Neural crest cell (in vitro differentiated cells): ENCODE results near the gene IMPDH1. TPM values are rescaled to one million over a fixed set of nuclear protein-coding genes. Genes with fewer than 3 reads are reported as not detected.

Experiments used
- DNase-seq: peaks from one replicate; pipeline ENCODE4 v3.0.0; 2021; ENCODE audit warnings: low read depth, mixed read lengths, low spot score
- H3K27ac Mint-ChIP-seq: one replicate; pipeline ENCODE4 v1.8.0; 2021; ENCODE audit warnings: mild to moderate bottlenecking, mixed read lengths; ENCODE audit not compliant: unreplicated experiment
- H3K27me3 Mint-ChIP-seq: 2 replicates; pipeline ENCODE4 v1.8.0; 2021; ENCODE audit warnings: low read depth, mild to moderate bottlenecking, mixed read lengths
- H3K36me3 Mint-ChIP-seq: 2 replicates; pipeline ENCODE4 v1.8.0; 2021; ENCODE audit warnings: low read depth, mild to moderate bottlenecking, mixed read lengths
- H3K4me1 Mint-ChIP-seq: 2 replicates; pipeline ENCODE4 v1.8.0; 2021; ENCODE audit warnings: mixed read lengths
- H3K4me3 Mint-ChIP-seq: one replicate; pipeline ENCODE4 v1.8.0; 2021; ENCODE audit warnings: mild to moderate bottlenecking, mixed read lengths
- H3K9me3 Mint-ChIP-seq: 2 replicates; pipeline ENCODE4 v1.8.0; 2021; ENCODE audit warnings: mixed read lengths
- total RNA-seq: library from RNA; stranded (reverse); gene quantifications from 2 replicates; pipeline ENCODE4 v1.2.1, GENCODE V29; 2021
- TF ChIP-seq, protein P1 (sequence below): fragments of 200-600 bp; sonication (generic); conservative IDR thresholded peaks from 2 replicates; pipeline ENCODE4 v1.5.0; 2021; ENCODE audit warnings: antibody characterized with exemption, mild to moderate bottlenecking

IMPDH1 gene
- total RNA-seq, 1 donor from 2014 or later: 56.7 TPM

DNA sequence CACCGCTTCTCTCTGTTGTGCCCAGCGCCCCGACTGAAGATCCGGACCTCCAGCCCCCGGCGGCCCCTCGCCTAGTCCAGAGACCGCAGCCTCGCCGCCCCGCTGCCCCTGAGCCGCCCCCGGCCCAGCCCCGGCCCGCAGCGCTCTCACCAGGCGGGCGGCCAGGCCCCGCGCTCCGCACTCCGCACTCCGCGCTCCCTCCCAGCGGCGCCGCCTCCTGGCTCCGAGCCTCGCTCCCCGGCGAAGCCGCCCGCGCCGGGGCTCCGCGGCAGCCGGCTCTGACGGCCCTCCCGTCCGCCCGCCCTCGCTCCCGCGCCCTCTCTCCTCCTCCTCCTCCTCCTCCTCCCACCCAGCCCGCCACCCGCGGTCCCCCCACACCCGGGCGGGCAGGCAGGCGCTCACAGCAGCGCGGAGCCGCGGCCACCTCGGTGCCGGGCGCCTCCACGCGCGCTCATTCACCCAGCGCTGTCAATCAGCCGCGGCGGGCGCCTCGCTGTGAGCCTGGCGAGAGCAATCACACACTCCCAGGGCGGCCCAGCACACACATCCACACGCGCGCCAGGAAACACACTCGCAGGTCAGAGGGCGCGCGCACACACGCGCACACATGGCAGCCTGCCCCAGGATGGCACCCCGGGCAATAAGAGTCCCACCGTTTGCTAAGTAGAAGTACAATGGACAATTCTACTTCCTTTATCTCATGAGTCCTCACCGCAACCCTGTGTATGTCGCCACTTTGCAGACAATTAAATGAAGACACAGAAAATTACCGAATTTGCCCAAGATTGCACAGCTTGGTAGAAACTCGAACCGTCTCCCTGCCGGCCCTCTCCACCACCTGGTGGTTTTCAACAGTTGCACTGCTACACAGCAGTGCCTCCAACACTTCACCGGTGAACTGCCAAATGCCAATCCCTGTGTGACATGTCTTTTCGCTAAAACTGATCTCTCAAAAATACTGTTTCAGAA lies 48.1 kb downstream of the IMPDH1 start, which contains the start of gene PRRT4:
PRRT4 (minus strand) TSS at position 280 of the 969 bp plus-strand sequence.
- Mint-ChIP-seq H3K9me3 (no peaks in the 10 kb centered on the region), H3K4me3 (peak within 1 kb of the TSS; percentile 83), H3K36me3 (no peaks in the 10 kb centered on the region), H3K27ac (no peak within 1 kb of the TSS), H3K4me1 (peaks cover 32% of the 10 kb centered on the region), H3K27me3 (peaks cover 83% of the 10 kb centered on the region)
- DNase-seq: peak; percentile 38
- TF ChIP-seq, protein P1, sequence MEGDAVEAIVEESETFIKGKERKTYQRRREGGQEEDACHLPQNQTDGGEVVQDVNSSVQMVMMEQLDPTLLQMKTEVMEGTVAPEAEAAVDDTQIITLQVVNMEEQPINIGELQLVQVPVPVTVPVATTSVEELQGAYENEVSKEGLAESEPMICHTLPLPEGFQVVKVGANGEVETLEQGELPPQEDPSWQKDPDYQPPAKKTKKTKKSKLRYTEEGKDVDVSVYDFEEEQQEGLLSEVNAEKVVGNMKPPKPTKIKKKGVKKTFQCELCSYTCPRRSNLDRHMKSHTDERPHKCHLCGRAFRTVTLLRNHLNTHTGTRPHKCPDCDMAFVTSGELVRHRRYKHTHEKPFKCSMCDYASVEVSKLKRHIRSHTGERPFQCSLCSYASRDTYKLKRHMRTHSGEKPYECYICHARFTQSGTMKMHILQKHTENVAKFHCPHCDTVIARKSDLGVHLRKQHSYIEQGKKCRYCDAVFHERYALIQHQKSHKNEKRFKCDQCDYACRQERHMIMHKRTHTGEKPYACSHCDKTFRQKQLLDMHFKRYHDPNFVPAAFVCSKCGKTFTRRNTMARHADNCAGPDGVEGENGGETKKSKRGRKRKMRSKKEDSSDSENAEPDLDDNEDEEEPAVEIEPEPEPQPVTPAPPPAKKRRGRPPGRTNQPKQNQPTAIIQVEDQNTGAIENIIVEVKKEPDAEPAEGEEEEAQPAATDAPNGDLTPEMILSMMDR: peak; percentile 21

DNA sequence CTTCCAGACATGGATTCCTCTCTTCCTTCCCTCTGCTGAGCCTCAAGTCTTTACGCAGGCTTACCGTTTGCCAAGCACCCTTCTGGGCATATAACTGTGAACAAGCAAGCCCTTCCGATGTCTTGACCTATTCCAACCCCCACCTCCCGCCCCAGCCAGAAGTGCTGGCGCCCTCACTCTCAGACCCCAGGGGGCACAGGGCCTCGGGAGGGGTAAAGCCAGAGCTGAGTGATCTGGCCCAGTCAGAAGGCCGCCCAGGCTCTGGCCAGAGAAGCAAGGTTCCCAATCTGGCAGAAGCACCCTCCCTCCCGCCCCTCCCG lies 49.5 kb downstream of the IMPDH1 start:
- DNase-seq: no peak
- H3K4me3 Mint-ChIP-seq: peak overlapping the region; percentile 83
- H3K4me1 Mint-ChIP-seq: peaks cover 34% of the 10 kb centered on the region
- peaks cover 70% of the 10 kb centered on the region for H3K27me3 Mint-ChIP-seq
- TF ChIP-seq, protein P1: no peak
- no peaks in the 10 kb centered on the region for H3K36me3 Mint-ChIP-seq
- H3K27ac Mint-ChIP-seq: no peak overlapping the region
- no peaks in the 10 kb centered on the region for H3K9me3 Mint-ChIP-seq

DNA sequence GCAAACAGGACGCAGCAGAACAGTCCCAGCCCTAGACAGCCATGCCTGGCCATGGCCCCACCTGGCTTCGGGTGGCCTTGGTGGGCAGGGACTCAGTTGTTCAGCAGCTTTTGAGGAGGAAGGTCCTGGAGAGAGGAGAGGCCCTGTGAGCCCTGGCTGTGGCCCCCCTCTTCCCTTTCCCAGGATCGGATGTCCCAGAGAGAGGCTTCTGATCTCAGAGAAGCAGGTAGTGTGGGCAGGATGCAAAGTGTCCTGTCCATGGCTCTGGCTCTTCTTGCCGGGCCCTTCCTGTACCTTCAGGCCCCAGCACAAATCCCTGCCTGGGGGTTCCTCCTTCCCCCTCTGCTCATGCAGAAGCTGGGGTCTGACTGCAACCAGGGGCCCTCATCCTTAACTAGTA lies 49.8 kb downstream of the IMPDH1 start:
- Mint-ChIP-seq H3K4me1 (peaks cover 34% of the 10 kb centered on the region), H3K36me3 (no peaks in the 10 kb centered on the region), H3K27me3 (peaks cover 66% of the 10 kb centered on the region), H3K9me3 (no peaks in the 10 kb centered on the region), H3K4me3 (peak overlapping the region; percentile 83), H3K27ac (no peak overlapping the region)
- DNase-seq: no peak
- TF ChIP-seq, protein P1: no peak

DNA sequence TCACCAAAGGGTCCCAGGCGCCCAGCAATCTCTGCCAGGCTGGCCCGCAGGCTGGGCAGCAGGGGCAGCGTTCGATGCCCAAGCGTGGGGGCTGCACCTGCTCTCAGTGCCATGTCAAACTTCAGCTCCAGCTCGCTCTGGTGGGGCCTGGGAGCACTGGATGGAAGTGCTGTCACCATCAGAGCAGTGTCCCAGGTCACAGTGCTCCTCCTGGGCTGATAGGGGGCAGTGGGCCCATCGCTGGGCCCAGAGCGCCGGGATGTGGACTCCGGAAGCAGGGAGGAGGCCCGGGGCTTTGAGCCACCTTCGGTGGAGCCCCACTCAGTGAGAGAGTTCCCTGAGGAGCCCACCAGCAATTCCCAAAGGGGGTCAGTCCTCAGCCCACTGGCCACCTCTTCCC lies 50.4 kb downstream of the IMPDH1 start:
- TF ChIP-seq, protein P1: no peak
- Mint-ChIP-seq H3K9me3 (no peaks in the 10 kb centered on the region), H3K36me3 (no peaks in the 10 kb centered on the region), H3K27me3 (peaks cover 60% of the 10 kb centered on the region), H3K4me1 (peaks cover 34% of the 10 kb centered on the region), H3K27ac (no peak overlapping the region), H3K4me3 (peak overlapping the region; percentile 83)
- no peak for DNase-seq

DNA sequence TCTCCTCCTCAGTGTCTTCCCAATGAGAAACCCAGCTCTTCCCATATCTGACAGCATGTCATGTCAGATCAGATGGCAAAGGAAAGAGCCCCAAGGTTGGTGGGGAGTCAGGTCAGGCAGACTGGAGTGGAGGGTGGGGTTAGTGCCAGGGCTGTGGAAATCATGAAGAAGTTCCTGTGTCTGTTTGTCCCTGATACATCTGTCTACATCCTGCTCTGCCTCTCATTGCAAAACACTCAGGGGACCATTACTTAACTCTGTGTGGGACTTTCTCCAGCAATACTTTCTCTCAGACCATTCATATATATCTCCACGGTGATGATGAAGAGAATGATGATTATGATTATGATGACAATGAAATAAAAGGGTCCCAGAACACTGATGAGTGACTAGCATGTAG lies 51.5 kb downstream of the IMPDH1 start:
- no peak overlapping the region for H3K4me3 Mint-ChIP-seq

More for the DNA sequence above, 51.5 kb downstream of the IMPDH1 start:
- Mint-ChIP-seq H3K9me3 (no peaks in the 10 kb centered on the region), H3K36me3 (no peaks in the 10 kb centered on the region), H3K4me1 (peaks cover 37% of the 10 kb centered on the region), H3K27me3 (peaks cover 55% of the 10 kb centered on the region), H3K27ac (no peak overlapping the region)
- TF ChIP-seq, protein P1: no peak
- no peak for DNase-seq
